SJCRH30 (cell line): ENCODE measurements around the gene TTC39A. TPM values are rescaled to one million over a fixed set of nuclear protein-coding genes. Genes with fewer than 3 reads are reported as not detected.

Experiments used
- DNase-seq, 2 experiments: peaks; one replicate each; pipeline ENCODE4 v3.0.0-alpha.2; 2015 to 2020
- H3K27ac ChIP-seq: fragments of 250-450 bp; sonication (Bioruptor Pico); 2 replicates; pipeline ENCODE4 v1.5.1; 2020; ENCODE audit warnings: mild to moderate bottlenecking, moderate library complexity
- H3K27me3 ChIP-seq: fragments of 250-450 bp; sonication (Bioruptor Pico); 2 replicates; pipeline ENCODE4 v1.5.1; 2020; ENCODE audit warnings: mild to moderate bottlenecking, moderate library complexity
- H3K36me3 ChIP-seq: fragments of 250-450 bp; sonication (Bioruptor Pico); 2 replicates; pipeline ENCODE4 v1.5.1; 2020; ENCODE audit warnings: mild to moderate bottlenecking, moderate library complexity
- H3K4me1 ChIP-seq: fragments of 250-450 bp; sonication (Bioruptor Pico); 2 replicates; pipeline ENCODE4 v1.5.1; 2020; ENCODE audit warnings: mild to moderate bottlenecking, moderate library complexity
- H3K4me3 ChIP-seq: fragments of 250-450 bp; sonication (Bioruptor Pico); 2 replicates; pipeline ENCODE4 v1.5.1; 2020; ENCODE audit warnings: mild to moderate bottlenecking, moderate library complexity
- H3K9me3 ChIP-seq: fragments of 250-450 bp; sonication (Bioruptor Pico); replicated peaks from 2 replicates; pipeline ENCODE4 v1.5.1; 2020; ENCODE audit warnings: mild to moderate bottlenecking, moderate library complexity
- total RNA-seq: library from RNA; depleted of rRNA; stranded (reverse); fragments of >200 nt; shearing (Covaris generic); gene quantifications from 2 replicates; pipeline ENCODE4 v1.2.3, GENCODE V29; 2014

Gene TTC39A
- total RNA-seq, 1 experiment from 2014 or later = 0.14 TPM

DNA sequence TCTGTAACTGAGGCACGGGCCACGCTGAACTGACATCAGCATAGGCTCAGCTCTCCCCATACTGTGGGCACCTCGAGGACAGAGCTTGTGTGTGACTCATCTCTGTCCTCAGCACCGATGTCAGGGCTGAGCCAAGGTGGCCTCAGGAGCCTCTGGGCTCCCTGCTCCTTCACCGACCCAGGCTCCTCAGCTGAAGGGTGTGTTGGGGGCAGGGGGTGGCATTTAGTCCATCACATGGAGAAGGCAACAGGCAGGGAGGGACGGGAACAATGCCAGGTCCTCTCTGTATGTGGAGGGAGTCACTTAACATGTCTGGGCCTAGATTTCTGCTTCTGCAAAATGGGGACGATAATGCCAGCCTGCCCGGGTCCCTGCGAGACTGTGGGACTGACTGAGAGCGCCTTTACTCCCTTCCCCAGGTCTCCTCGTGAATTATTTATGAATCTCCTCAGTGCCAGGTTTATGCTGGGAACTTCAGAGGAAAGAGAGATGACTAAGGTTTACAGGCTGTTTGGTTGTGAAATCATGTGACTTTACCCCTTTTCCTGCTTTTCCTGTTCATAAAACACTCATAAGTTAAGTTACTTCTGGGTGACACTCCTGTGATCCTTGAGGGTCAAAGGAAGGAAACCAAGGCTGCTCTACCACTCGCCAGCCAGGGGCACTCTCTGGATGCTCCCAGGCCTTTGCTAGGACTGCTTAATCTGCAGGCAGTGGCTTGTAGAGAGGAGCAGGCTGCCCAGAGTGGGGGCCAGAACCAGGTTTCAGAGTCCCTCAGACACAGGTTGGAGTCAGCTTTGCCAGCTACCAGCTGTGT lies 16.2 kb downstream of the TTC39A start:
- no peaks in the 10 kb centered on the region for H3K36me3 ChIP-seq
- no peaks in the 10 kb centered on the region for H3K9me3 ChIP-seq
- H3K4me3 ChIP-seq = no peak overlapping the region
- no peak overlapping the region for H3K27ac ChIP-seq
- DNase-seq = no peak
- no peaks in the 10 kb centered on the region for H3K27me3 ChIP-seq
- peaks cover 3% of the 10 kb centered on the region for H3K4me1 ChIP-seq

DNA sequence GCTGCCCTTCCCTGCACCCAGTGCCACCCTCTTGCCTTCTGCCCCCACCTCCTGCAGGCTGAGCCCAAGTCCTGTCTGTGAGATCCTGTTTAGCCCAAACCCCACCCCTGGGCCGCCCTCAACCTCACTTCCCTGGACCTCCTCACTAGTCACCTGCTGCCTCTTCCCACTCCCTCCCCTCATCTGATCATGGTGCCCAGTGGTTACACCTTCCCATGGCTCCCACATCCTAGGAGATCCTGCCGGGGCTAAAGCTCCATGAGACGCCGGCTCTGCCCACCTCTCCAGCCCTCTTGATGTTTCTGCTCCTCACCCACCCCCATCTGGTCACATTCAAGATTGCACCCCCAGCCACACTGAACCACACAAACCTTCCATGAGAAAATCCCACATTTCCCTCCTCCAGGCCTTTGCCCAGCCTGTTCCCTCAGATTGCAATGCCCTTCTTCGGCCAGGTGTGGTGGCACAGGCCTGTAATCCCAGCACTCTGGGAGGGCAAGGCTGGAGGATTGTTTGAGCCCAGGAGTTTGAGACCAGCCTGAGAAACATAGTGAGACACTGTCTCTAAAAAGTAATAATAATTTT lies 17.0 kb downstream of the TTC39A start:
- no peaks in the 10 kb centered on the region for H3K27me3 ChIP-seq
- no peaks in the 10 kb centered on the region for H3K36me3 ChIP-seq
- H3K9me3 ChIP-seq = no peaks in the 10 kb centered on the region
- DNase-seq = peak in 1 of 2 experiments; percentile 47
- H3K4me1 ChIP-seq = peaks cover 3% of the 10 kb centered on the region
- no peak overlapping the region for H3K27ac ChIP-seq
- no peak overlapping the region for H3K4me3 ChIP-seq

DNA sequence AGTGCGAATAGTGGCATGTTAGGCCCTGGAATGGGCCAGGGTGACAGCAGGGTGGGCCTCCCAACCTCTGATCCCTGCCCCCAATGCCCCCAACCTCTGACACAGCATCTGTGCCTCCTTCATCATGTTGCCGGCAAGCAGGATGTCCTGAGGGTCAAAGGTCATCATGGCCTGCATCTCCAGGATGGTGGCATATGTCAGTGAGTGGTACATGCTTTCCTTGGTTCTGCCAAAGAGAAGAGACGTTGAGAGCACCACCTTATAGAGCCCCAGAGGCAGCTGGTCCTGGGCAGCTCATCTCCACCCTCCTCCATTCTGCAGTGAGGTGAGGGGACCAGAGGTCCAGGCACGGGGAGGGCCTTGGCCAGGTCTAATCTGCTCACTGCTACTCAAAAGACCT lies 17.6 kb downstream of the TTC39A start:
- Histone ChIP-seq H3K4me3 (no peak overlapping the region), H3K9me3 (no peaks in the 10 kb centered on the region), H3K4me1 (peaks cover 3% of the 10 kb centered on the region), H3K27ac (no peak overlapping the region), H3K27me3 (no peaks in the 10 kb centered on the region), H3K36me3 (no peaks in the 10 kb centered on the region)
- DNase-seq = no peak

DNA sequence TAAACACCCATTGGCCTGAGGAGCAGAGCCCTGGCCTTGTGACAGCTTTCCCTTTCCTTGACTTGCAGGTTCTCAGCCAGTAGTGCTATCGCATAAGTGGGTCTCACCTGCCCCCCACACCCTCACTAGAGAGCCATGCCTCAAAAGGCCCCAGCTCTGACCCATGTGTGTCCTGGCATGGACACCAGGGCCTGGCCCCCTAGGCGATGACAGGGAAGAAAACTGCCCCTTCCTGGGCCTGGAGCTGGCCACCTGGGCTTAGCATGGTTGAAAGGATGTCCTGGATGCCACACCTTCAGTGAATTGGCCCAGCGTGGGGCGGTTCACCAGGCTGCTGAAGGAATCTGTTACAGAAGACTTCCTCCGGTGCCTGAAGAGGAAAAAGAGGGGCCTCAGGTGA lies 18.5 kb downstream of the TTC39A start:
- H3K4me1 ChIP-seq = peaks cover 3% of the 10 kb centered on the region
- DNase-seq = no peak

DNA sequence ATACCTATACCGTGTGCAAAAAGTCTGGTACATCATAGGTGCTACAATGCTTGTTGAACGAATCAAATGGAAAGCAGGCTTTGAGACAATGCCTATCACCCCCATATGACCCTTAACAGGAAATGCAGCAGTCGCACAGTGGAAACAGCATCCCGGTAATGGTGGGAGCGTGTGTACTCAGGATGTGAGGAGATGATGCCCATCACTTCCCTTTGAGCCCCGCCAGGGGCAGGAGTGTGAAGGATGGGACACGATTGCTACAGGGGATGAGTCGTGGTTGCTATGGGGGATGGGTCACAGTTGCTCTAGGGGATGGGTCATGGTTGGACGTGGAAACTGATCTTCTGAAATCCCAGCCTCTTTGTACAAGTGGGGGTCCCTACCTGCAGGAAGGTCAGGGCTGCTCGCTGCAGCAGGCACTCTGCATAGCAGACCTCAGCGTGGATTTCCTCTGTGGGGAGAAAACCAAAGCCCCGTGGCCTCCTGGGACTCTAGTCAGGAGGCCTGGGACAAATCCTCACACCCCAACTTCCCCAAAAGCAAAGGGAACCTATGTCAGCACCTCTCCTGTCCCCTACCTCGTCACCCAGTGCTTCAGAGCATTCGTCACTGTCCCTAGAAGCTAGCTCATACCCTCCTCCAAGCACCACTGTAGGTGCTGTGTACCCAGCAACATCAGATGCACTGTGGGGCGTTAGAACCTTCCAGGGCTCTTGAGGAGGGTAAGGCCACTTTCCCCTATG lies 19.3 kb downstream of the TTC39A start:
- Histone ChIP-seq H3K36me3 (no peaks in the 10 kb centered on the region), H3K9me3 (no peaks in the 10 kb centered on the region), H3K4me1 (peaks cover 3% of the 10 kb centered on the region; the same call in 1 of the 2 replicates), H3K27ac (no peak overlapping the region), H3K27me3 (no peaks in the 10 kb centered on the region), H3K4me3 (no peak overlapping the region)
- DNase-seq = no peak

More for the DNA sequence above, 18.5 kb downstream of the TTC39A start:
- Histone ChIP-seq H3K4me3 (no peak overlapping the region), H3K27ac (no peak overlapping the region), H3K27me3 (no peaks in the 10 kb centered on the region), H3K36me3 (no peaks in the 10 kb centered on the region), H3K9me3 (no peaks in the 10 kb centered on the region)

DNA sequence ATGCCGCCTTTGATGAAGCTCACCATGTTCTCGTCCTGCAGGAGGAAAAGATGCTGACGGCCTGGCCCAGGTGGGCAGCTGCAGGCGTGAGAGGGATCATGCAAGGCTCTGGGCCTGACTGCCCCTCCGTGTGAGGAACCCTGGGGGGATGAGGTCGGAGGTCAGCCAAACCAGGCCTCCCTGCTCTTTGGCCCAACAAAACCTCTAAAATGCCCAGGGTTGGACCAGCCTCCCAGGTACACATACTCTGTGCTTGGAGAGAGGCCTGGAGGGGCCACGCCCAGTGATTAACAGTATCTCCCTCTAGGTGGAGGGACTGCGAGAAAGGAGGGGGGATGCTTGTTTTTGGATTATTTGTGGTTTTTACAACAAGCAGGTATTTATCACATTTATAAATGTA lies 21.1 kb downstream of the TTC39A start:
- Histone ChIP-seq H3K27me3 (no peaks in the 10 kb centered on the region), H3K27ac (no peak overlapping the region), H3K9me3 (no peaks in the 10 kb centered on the region), H3K4me1 (peaks cover under 1% of the 10 kb centered on the region; the same call in 1 of the 2 replicates), H3K4me3 (no peak overlapping the region), H3K36me3 (no peaks in the 10 kb centered on the region)
- no peak for DNase-seq

DNA sequence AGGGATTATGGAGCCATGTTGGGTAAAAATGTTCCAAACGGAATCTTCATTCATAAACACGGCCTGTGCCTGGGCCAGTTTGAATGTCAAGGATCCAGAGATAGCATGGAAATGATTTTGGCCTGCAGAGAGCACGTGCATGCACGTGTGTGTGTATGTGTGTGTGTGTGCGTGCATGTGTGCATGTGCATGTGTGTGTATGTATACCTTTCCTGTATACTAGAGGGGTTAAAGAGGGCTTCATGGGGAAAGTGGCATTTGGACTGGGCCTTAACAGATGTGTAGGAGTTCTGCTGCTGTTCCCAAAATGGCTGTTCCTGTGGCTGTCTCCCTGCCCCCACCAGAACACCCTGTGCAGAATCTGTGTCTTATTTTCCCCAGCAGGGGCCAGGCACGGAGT lies 21.7 kb downstream of the TTC39A start:
- H3K27me3 ChIP-seq = no peaks in the 10 kb centered on the region
- no peaks in the 10 kb centered on the region for H3K9me3 ChIP-seq
- H3K36me3 ChIP-seq = no peaks in the 10 kb centered on the region
- no peak for DNase-seq
- H3K27ac ChIP-seq = no peak overlapping the region
- no peaks in the 10 kb centered on the region for H3K4me1 ChIP-seq
- H3K4me3 ChIP-seq = no peak overlapping the region

DNA sequence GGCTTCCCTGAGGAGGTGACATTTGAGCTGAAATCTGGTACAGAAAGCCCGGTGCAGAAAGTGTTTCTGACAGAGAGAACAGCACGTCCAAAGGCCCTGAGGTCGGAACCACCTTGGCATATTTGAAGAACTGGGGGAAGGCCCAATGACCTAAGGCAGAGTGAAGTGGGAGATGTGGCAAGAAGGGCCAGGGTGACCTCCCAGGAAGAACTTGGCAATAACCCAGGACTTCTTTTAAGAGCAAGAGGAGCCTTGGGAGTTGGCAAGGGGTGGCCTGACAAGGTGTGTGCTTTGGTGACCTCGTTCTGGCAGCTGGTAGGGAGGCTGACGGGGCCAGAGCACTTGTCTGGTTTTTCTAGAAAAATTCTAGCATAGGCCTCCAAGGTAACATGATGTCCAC lies 23.4 kb downstream of the TTC39A start:
- H3K36me3 ChIP-seq = no peaks in the 10 kb centered on the region
- H3K27ac ChIP-seq = no peak overlapping the region
- H3K9me3 ChIP-seq = no peaks in the 10 kb centered on the region
- H3K27me3 ChIP-seq = no peaks in the 10 kb centered on the region
- no peak for DNase-seq
- H3K4me3 ChIP-seq = no peak overlapping the region
- peaks cover 6% of the 10 kb centered on the region; the same call in 1 of the 2 replicates for H3K4me1 ChIP-seq

DNA sequence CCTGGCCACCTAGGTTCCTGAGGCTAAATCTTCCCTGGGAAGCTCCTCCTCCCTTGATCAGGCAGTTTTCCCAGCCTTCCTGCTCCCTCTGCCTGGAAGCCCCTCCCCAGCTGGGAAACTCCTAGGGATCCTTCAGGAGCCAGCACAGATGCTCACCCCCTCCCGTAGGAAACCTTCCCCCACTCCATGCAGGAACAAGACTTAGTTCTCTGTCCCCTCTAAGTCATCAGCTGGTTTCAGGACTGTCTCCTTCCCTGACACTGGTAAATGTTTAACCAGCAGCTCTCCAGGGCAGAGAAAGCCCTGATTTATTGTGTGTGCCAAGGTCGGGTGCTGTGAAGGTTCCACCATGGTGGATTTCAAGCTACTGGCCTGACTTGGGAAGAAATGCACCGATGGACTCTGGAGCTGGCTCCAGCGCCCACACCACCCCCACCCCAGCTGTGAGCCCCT lies 25.0 kb downstream of the TTC39A start:
- Histone ChIP-seq H3K27ac (no peak overlapping the region), H3K27me3 (no peaks in the 10 kb centered on the region), H3K4me1 (peaks cover 6% of the 10 kb centered on the region; the same call in 1 of the 2 replicates), H3K36me3 (no peaks in the 10 kb centered on the region), H3K4me3 (no peak overlapping the region), H3K9me3 (no peaks in the 10 kb centered on the region)
- no peak for DNase-seq

DNA sequence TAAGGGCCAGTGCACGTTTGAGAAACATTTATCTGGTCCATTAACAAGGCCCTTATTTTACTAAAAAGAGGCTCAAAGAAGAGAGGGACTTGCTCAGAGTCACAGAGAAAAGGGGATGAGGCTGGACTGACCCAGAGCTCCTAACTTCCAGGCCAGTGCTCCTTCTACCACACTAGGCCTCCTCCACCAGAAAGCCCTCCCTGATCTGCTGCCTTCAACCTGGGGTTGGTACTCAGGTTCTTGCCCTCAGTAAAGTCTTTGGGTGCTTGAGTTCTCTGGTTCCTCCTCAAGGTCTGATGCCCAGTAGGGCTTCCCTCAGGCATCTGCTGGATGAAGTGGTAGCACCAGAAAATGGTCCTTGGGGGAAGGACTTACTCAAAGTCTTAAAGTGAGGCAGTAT lies 26.0 kb downstream of the TTC39A start:
- no peak overlapping the region for H3K27ac ChIP-seq
- H3K4me3 ChIP-seq = no peak overlapping the region
- peaks cover 6% of the 10 kb centered on the region; the same call in 1 of the 2 replicates for H3K4me1 ChIP-seq
- no peaks in the 10 kb centered on the region for H3K9me3 ChIP-seq
- no peaks in the 10 kb centered on the region for H3K27me3 ChIP-seq
- no peaks in the 10 kb centered on the region for H3K36me3 ChIP-seq
- no peak for DNase-seq

DNA sequence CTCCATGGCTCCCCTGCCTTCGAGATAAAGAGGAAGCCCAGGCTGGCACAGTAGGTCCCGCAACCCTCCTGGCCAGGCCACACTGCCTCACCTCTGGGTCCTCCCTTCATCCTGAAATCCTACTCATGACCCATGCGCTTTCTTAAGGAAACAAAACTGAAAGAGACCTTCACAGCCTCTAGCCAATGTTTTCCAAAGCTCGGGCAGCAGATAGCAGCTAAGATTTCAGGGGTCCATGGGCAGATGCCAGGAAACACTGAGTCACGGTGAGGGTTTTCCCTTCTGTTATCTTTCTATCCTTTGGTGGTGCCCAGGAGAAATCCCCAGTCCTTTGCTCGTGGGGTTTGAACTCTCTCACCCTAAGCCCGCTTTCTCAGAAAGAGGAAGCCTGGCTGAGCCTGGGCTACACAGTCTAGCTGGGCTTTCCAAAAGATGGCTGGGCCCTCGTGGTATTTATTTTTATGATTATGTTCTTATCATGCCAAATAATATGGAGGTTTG lies 26.6 kb downstream of the TTC39A start:
- H3K27ac ChIP-seq = no peak overlapping the region
- H3K36me3 ChIP-seq = no peaks in the 10 kb centered on the region
- no peak for DNase-seq
- no peak overlapping the region for H3K4me3 ChIP-seq
- H3K27me3 ChIP-seq = no peaks in the 10 kb centered on the region
- peaks cover 6% of the 10 kb centered on the region; the same call in 1 of the 2 replicates for H3K4me1 ChIP-seq
- H3K9me3 ChIP-seq = no peaks in the 10 kb centered on the region

DNA sequence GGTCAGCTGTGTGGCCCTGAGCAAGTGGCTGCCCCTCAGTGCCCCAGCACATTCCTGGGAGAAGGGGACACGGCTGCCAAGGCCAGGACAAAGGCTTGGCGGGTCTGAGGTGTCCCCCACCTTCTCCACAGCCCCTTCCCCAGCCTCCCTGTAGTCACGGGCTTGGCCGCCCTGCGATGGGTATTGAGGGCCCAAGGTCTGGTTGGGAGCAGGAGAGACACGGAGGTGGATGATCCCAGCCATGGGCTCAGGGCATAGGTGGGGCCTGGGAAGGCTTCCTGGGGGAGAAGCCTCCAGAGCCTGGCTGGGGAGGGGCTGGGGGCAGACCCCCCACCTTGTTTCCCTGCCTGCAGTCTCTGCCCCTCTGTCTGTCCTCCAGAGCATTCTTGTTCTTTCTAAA lies 27.0 kb downstream of the TTC39A start:
- Histone ChIP-seq H3K4me3 (no peak overlapping the region), H3K27me3 (no peaks in the 10 kb centered on the region), H3K36me3 (no peaks in the 10 kb centered on the region), H3K4me1 (peaks cover 6% of the 10 kb centered on the region; the same call in 1 of the 2 replicates), H3K27ac (no peak overlapping the region), H3K9me3 (no peaks in the 10 kb centered on the region)
- DNase-seq = no peak

DNA sequence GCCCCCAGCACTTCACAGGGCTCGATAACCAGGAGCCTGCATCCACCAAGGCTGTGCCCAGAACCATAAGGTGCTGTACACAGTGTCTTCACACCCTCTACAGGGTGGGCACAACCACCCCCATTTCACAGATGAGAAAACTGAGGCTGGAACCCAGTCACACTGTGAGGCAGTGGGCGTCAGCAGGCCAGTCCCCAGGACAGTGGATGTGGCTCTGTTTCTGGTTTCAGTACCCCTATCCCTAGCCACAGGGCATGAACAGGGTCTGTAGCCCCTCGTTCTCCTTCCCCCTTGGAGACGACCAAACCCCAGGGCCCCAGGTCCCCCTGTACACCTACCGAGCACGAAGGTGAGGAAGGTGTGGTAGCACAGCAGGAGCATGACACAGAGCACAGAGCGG lies 27.6 kb downstream of the TTC39A start:
- no peak for DNase-seq
- Histone ChIP-seq H3K4me3 (no peak overlapping the region), H3K36me3 (no peaks in the 10 kb centered on the region)

DNA sequence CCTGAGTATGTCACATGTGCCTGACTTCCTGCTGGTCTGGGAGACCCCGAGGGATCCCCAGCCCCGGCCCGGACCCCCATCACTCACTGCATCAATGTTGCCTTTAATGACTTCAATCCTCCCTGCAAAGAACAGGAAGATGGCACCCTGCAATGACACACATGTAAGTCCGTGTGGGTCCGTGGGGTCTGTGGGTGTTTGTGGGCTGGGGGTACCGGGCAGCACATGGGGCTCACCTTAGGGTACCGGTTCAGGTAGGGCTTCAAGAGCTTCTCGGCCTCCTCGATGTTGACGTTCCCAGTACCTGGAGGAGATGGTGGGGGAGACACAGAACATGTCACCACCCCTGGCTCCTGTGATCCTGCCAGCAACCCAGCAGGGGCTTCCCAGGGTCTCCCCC lies 28.1 kb downstream of the TTC39A start:
- Histone ChIP-seq H3K9me3 (no peaks in the 10 kb centered on the region), H3K27ac (no peak overlapping the region), H3K36me3 (no peaks in the 10 kb centered on the region), H3K27me3 (no peaks in the 10 kb centered on the region), H3K4me3 (no peak overlapping the region), H3K4me1 (peaks cover 6% of the 10 kb centered on the region; the same call in 1 of the 2 replicates)
- no peak for DNase-seq

More for the DNA sequence above, 27.6 kb downstream of the TTC39A start:
- H3K27ac ChIP-seq = no peak overlapping the region
- H3K27me3 ChIP-seq = no peaks in the 10 kb centered on the region
- H3K4me1 ChIP-seq = peaks cover 6% of the 10 kb centered on the region; the same call in 1 of the 2 replicates
- H3K9me3 ChIP-seq = no peaks in the 10 kb centered on the region

DNA sequence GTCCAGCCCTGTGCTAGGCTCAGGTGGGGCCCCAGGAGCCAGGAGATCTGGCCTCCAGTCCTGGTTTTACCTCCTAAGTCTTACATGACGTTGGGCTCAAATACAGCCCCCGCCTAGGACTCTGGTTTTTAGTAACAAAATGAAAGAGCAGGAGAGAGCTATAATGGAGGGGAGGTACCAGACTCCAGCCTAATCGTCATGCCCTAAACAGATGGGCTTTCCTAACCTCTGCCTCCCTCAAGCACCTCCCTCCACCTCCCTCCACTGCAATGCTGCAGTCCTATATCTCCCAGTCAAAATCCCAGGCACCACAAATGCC lies 28.6 kb downstream of the TTC39A start:
- Histone ChIP-seq H3K27me3 (no peaks in the 10 kb centered on the region), H3K36me3 (no peaks in the 10 kb centered on the region), H3K4me1 (peaks cover 6% of the 10 kb centered on the region; the same call in 1 of the 2 replicates), H3K4me3 (no peak overlapping the region), H3K9me3 (no peaks in the 10 kb centered on the region), H3K27ac (no peak overlapping the region)
- no peak for DNase-seq
